Omental fat pad (tissue), 4 donors: Measurements from ENCODE around the gene CAMK2D. TPM values are rescaled to one million over a fixed set of nuclear protein-coding genes. Genes with fewer than 3 reads are reported as not detected.

ENCODE experiments used
- ATAC-seq: fragments of 150-250 bp; one replicate; pipeline ENCODE4 v1.9.1; 2016; ENCODE audit warnings: mild to moderate bottlenecking, moderate library complexity; ENCODE audit not compliant: low FRiP score
- DNase-seq: peaks from one replicate; pipeline ENCODE4 v3.0.0-alpha.2; 2019; ENCODE audit warnings: low spot score
- total RNA-seq, 4 donors: library from RNA; depleted of rRNA; stranded (reverse); fragments of >200 nt; gene quantifications; one replicate each; pipeline ENCODE4 v1.1.0, GENCODE V29; 2016
- TF ChIP-seq, protein P1 (sequence below), 3 donors: fragments of 450-650 bp; IDR thresholded peaks; one replicate each; pipeline ENCODE4 v1.5.1; 2016 to 2017; ENCODE audit warnings: antibody characterized with exemption in 3 of 3, mild to moderate bottlenecking in 3 of 3, moderate library complexity in 2 of 3

CAMK2D gene
- total RNA-seq, 4 donors from 2014 or later = 78.7 to 86.1 (median 83.2) TPM

GRCh38 chr4:113471146-113471860 lies 290.2 kb downstream of the CAMK2D start:
- DNase-seq (no peak), ATAC-seq (no peak)
- TF ChIP-seq, protein P1, sequence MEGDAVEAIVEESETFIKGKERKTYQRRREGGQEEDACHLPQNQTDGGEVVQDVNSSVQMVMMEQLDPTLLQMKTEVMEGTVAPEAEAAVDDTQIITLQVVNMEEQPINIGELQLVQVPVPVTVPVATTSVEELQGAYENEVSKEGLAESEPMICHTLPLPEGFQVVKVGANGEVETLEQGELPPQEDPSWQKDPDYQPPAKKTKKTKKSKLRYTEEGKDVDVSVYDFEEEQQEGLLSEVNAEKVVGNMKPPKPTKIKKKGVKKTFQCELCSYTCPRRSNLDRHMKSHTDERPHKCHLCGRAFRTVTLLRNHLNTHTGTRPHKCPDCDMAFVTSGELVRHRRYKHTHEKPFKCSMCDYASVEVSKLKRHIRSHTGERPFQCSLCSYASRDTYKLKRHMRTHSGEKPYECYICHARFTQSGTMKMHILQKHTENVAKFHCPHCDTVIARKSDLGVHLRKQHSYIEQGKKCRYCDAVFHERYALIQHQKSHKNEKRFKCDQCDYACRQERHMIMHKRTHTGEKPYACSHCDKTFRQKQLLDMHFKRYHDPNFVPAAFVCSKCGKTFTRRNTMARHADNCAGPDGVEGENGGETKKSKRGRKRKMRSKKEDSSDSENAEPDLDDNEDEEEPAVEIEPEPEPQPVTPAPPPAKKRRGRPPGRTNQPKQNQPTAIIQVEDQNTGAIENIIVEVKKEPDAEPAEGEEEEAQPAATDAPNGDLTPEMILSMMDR (IDR thresholded peaks at IDR 0.05) = no peak

DNA sequence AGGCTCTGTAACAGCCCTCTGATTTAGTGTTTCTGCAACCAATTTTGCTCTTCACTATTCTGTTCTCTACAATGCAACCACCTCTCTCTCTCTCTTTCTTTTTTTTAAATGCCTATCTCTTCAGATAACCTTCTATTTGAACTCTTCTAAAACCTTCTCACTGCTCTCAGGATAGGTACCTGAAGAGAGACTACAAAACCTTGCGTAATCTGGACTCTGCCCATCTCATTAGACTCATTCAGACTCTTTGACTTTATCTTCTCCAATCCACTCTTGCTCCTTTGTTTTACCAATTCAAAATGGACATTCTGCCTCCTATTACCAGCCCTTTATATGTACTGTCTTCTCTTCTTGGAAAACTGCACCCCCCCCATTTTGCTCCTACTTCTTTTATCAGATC lies 291.6 kb downstream of the CAMK2D start:
- ATAC-seq (no peak), DNase-seq (no peak)
- TF ChIP-seq, protein P1 (IDR thresholded peaks at IDR 0.05) = no peak

DNA sequence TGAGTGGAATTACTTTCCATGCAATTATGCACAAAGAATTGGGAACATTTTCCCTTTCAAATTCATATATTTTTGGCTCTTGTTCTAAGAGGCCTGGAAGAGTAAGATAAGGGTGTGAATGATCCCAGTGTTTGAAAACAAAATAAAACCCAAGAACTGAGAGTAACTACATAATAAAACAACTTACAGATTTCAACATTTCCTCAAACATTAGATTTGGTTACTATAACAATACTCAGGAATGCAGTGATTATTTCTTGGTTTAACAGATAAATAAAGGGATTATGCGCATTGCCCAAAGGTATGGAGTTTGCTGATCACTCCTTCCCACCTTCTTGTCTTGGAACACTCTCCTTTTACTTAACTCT lies 292.5 kb downstream of the CAMK2D start:
- ATAC-seq (no peak), DNase-seq (no peak)
- TF ChIP-seq, protein P1 (IDR thresholded peaks at IDR 0.05) = no peak

GRCh38 chr4:113468165-113469022 lies 293.1 kb downstream of the CAMK2D start:
- TF ChIP-seq, protein P1 (IDR thresholded peaks at IDR 0.05) = no peak
- DNase-seq = peak; percentile 84
- peak; percentile 96 for ATAC-seq

- ATAC-seq = peak; percentile 74
- DNase-seq = no peak
- TF ChIP-seq, protein P1 (IDR thresholded peaks at IDR 0.05) = no peak
Measured at GRCh38 chr4:113467581-113467980, 294.0 kb downstream of the CAMK2D start.

DNA sequence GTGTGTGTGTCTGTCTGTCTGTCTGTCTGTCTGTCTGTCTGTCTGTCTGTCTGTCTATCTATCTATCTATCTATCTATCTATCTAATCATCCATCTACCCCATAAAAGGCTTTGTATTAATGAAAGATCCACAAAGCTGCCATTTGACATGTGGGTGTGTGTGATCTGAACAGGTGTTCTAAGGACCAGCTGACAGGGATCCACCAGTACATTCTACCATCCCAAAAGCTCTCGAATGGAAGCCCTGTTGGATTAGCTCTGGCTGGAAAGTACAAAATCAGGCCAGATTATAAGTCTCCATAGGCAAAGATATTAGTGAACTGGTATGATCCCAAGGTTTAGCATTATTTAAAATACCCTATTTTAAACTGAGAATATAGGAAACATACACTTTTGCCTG lies 299.3 kb downstream of the CAMK2D start:
- TF ChIP-seq, protein P1 (IDR thresholded peaks at IDR 0.05) = no peak
- DNase-seq (no peak), ATAC-seq (no peak)
